ENCODE measurements around the gene CPPED1.

CPPED1 gene

GRCh38 chr16:12646490-12647274 lies 157.0 kb downstream of the CPPED1 start:
- peak; percentile 58 for DNase-seq (ENCODE audit: low spot score)

- DNase-seq (ENCODE audit: low spot score), result no peak
Measured at GRCh38 chr16:12646098-12646489, 157.6 kb downstream of the CPPED1 start.

DNA sequence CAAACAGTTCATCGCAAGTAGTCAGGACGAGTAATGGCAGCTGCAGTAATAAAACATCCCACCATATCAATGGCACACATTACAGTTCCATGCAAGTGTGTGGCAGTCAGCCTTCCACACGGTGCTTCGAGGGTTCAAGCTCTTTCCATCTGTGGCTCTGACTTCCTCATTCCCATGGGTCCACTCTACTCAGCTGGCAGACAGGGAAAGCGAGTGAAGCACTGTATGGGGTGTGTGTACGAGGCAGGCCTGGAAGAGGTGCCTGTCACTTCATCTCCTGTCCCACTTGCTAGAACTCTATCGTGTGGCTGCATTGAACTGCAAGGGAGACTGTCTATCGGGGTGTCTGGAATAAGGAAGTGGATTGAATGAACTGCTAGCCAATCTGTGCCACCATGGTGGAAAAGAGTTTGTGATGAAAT lies 160.6 kb downstream of the CPPED1 start:
- no peak for DNase-seq (ENCODE audit: low spot score)

- no peak for DNase-seq (ENCODE audit: low spot score)
Measured at GRCh38 chr16:12639044-12639443, 164.6 kb downstream of the CPPED1 start.

DNA sequence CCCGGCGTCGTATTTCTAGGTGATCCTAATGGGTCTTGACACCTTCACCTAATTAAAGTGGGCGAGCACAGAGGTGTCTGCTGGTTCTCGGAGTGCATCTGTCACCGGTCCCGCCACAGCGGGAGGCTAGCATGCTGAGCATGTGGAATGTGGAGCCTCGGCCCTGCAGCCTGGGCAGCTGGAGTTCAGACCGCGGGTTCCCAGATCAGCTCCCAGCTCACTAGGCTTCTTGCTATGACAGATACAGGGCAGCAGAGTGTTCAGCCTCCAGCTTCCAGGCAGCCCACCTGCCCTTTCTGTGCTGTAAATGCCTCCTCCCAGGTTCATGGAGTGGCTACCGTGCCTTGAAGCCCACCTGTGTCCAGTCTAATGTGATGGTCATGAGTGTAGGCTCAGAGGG lies 166.7 kb downstream of the CPPED1 start:
- DNase-seq (ENCODE audit: low spot score), result no peak

GRCh38 chr16:12629271-12629670 lies 174.4 kb downstream of the CPPED1 start:
- no peak for DNase-seq (ENCODE audit: low spot score)

DNA sequence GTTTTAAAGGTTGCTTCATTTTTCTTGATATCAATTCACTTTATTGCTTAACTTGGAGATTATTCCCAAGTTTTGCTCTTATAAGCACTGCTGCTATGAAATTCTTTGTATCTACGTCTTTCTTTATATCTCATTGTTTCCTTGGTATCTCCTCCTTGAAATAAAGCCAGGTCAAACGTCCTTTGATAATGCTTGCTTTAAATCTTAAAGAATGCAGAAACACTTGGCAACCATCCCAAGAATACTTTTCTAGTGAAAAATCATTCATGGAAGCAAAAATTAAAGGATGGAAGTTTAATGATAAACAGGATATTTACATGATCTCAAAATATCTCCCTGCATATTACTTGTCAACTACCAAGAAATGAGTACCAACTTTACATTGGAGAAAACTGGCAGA lies 175.2 kb downstream of the CPPED1 start:
- no peak for DNase-seq (ENCODE audit: low spot score)

DNA sequence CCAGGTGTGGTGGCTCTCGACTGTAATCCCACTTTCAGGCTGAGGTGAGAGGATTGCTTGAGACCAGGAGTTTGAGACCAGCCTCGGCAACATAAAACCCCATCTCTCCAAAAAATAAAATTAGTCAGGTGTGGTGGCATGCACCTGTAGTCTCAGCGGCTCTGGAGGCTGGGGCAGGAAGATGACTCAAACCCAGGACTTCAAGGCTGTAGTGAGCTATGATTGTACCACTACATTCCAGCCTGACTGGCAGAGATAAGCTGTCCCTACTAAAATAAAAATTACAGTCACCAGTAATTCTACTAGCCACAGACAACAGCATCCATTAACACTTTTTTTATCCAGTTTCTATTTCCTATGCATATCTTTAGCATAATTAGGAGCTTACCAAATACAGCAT lies 176.3 kb downstream of the CPPED1 start:
- DNase-seq (ENCODE audit: low spot score), result no peak

DNA sequence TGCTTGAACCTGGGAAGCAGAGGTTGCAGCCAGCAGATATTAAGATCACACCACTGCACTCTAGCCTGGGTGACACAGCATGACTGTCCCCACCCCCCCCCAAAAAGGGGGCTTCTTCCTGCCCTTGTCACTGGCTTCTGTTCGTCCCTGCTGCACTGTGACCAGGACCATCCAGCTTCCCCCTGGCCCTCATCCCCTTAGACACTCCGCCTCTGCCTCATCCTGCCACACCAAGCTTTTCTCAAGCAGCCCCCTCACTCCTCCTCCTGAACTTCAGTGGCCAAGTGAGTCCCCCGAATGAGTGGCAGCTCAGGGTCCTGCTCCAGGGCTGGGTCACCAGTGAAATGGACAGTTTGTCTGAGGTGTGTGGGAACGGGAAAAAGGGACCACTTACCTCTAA lies 177.3 kb downstream of the CPPED1 start:
- no peak for DNase-seq (ENCODE audit: low spot score)

- no peak for DNase-seq (ENCODE audit: low spot score)
Measured at GRCh38 chr16:12625716-12626115, 178.0 kb downstream of the CPPED1 start.

- no peak for DNase-seq (ENCODE audit: low spot score)
Measured at GRCh38 chr16:12625068-12625467, 178.6 kb downstream of the CPPED1 start.

- DNase-seq (ENCODE audit: low spot score), result no peak
Measured at GRCh38 chr16:12620150-12620549, 183.5 kb downstream of the CPPED1 start.

DNA sequence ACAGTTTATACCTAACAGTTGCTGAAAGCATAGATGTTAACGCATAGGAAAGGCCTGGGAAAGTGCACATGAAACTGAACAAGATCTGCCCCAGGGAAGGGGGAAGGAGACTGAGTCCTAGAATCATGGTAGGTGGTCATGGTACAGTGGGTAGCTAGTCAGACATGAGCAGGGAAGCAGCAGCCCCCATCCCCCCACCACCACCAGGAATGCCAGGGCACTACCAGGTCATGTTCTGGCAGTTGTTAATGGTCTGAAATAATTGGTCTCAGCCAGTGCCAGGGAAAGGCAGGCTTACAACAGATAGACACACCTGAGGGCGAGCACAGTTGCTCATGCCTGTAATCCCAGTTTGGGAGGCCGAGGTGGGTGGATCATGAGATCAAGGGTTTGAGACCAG lies 185.2 kb downstream of the CPPED1 start:
- DNase-seq (ENCODE audit: low spot score), result no peak

DNA sequence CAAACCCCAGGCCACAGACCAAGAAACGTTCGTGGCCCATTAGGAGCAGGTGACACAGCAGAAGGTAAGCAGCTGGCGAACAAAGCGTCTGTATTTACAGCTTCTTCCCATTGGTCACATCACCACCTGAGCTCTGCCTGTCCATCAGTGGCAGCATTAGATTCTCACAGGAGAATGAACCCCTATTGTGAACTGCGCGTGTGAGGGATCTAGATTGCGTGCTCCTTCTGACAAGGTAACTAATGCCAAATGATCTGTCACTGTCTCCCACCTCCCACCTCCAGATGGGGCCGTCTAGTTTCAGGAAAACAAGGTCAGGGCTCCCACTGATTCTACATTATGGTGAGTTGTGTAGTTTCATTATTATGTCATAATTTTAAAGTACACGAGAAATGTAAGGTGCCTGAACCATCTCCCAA lies 186.3 kb downstream of the CPPED1 start:
- peak; percentile 30 for DNase-seq (ENCODE audit: low spot score)

GRCh38 chr16:12614662-12615278 lies 188.9 kb downstream of the CPPED1 start:
- no peak for DNase-seq (ENCODE audit: low spot score)

GRCh38 chr16:12613992-12614661 lies 189.6 kb downstream of the CPPED1 start:
- no peak for DNase-seq (ENCODE audit: low spot score)

GRCh38 chr16:12613131-12613991 lies 190.3 kb downstream of the CPPED1 start:
- DNase-seq (ENCODE audit: low spot score), result peak; percentile 53

- no peak for DNase-seq (ENCODE audit: low spot score)
Measured at GRCh38 chr16:12612598-12613101, 191.0 kb downstream of the CPPED1 start.

DNA sequence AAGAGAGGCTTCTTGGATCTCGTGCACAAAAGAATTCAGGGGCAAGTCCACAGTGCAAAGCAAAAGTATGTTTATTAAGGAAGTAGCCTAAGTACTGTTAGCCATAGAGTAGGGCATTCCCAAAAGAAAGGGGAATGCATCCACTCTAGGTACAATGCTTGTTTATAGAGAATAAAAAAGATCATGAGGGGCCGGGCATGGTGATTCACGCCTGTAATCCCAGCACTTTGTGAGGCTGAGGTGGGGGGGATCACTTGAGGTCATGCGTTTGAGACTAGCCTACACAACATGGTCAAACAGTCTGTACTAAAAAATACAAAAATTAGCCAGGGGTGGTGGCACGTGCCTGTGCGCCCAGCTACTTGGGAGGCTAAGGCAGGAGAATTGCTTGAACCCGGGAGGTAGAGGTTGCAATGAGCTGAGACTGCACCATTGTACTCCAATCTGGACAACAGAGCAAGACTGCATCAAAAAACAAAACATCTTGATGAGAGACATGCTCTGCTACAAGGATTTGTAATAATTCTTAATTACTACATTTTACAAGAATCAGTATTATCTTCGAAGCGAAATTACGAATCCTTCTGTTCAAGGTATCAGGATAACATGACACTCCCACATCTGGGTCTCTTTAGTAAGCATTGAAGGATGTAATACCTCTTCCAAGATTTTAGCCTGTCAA lies 191.6 kb downstream of the CPPED1 start:
- no peak for DNase-seq (ENCODE audit: low spot score)

GRCh38 chr16:12611006-12611477 lies 192.6 kb downstream of the CPPED1 start:
- DNase-seq (ENCODE audit: low spot score), result no peak

Data from activated CD4-positive, alpha-beta T cell treated with anti-CD3 and anti-CD28 coated beads, Interleukin-2, Interleukin-4, amounts not matched to agents 100 ng/mL and 50 ng/mL, durations not matched to agents 16 hours and 8 hours (primary cell).